KOPT-K1 (cell line): Measurements from ENCODE around the gene DSE.

ENCODE experiments used
- H3K27ac ChIP-seq: fragments of 200-600 bp; sonication (generic); 2 replicates; pipeline ENCODE4 v1.5.1; 2016; ENCODE audit warnings: antibody characterized with exemption, mild to moderate bottlenecking, low read depth, low read length; ENCODE audit not compliant: poor library complexity, severe bottlenecking
- H3K36me3 ChIP-seq: fragments of 200-600 bp; sonication (generic); 2 replicates; pipeline ENCODE4 v1.5.1; 2017; ENCODE audit warnings: antibody characterized with exemption, mild to moderate bottlenecking, low read length, moderate library complexity; ENCODE audit not compliant: insufficient read depth
- H3K9me3 ChIP-seq: fragments of 200-600 bp; sonication (generic); 2 replicates; pipeline ENCODE4 v1.5.1; 2017; ENCODE audit warnings: antibody characterized with exemption, low read length, mild to moderate bottlenecking; ENCODE audit not compliant: insufficient read depth, poor library complexity, severe bottlenecking

The DSE gene

GRCh38 chr6:116349216-116349615 is 21.5 kb upstream of the DSE start:
- no peak overlapping the region for H3K27ac ChIP-seq
- no peaks in the 10 kb centered on the region for H3K36me3 ChIP-seq
- no peaks in the 10 kb centered on the region for H3K9me3 ChIP-seq

- H3K27ac ChIP-seq, result no peak overlapping the region
- no peaks in the 10 kb centered on the region for H3K9me3 ChIP-seq
- H3K36me3 ChIP-seq, result no peaks in the 10 kb centered on the region
These were observed 19.6 kb upstream of the DSE start for GRCh38 chr6:116351101-116351500.

GRCh38 chr6:116352515-116353471 is 18.0 kb upstream of the DSE start:
- Histone ChIP-seq H3K36me3 (no peaks in the 10 kb centered on the region), H3K9me3 (no peaks in the 10 kb centered on the region), H3K27ac (no peak overlapping the region)

GRCh38 chr6:116354236-116354635 is 16.5 kb upstream of the DSE start:
- Histone ChIP-seq H3K9me3 (no peaks in the 10 kb centered on the region), H3K27ac (no peak overlapping the region), H3K36me3 (no peaks in the 10 kb centered on the region)

- Histone ChIP-seq H3K27ac (no peak overlapping the region), H3K9me3 (no peaks in the 10 kb centered on the region), H3K36me3 (no peaks in the 10 kb centered on the region)
These were observed 15.0 kb upstream of the DSE start for GRCh38 chr6:116355796-116356195.

- H3K36me3 ChIP-seq, result no peaks in the 10 kb centered on the region
- no peaks in the 10 kb centered on the region for H3K9me3 ChIP-seq
- no peak overlapping the region for H3K27ac ChIP-seq
These were observed 11.6 kb upstream of the DSE start for GRCh38 chr6:116359131-116359530.

- Histone ChIP-seq H3K36me3 (no peaks in the 10 kb centered on the region), H3K27ac (no peak overlapping the region), H3K9me3 (no peaks in the 10 kb centered on the region)
These were observed 10.9 kb upstream of the DSE start for GRCh38 chr6:116359835-116360234.

GRCh38 chr6:116362276-116362675 is 8.5 kb upstream of the DSE start:
- no peak overlapping the region for H3K27ac ChIP-seq
- H3K9me3 ChIP-seq, result no peaks in the 10 kb centered on the region
- no peaks in the 10 kb centered on the region for H3K36me3 ChIP-seq

GRCh38 chr6:116363759-116364158 is 7.0 kb upstream of the DSE start:
- Histone ChIP-seq H3K9me3 (no peaks in the 10 kb centered on the region), H3K36me3 (no peaks in the 10 kb centered on the region), H3K27ac (no peak overlapping the region)

GRCh38 chr6:116364321-116364720 is 6.4 kb upstream of the DSE start:
- H3K27ac ChIP-seq, result no peak overlapping the region

GRCh38 chr6:116365743-116366142 is 5.0 kb upstream of the DSE start:
- no peaks in the 10 kb centered on the region for H3K36me3 ChIP-seq
- no peaks in the 10 kb centered on the region for H3K9me3 ChIP-seq
- H3K27ac ChIP-seq, result no peak overlapping the region

More at GRCh38 chr6:116364321-116364720, 6.4 kb upstream of the DSE start:
- Histone ChIP-seq H3K36me3 (no peaks in the 10 kb centered on the region), H3K9me3 (no peaks in the 10 kb centered on the region)

GRCh38 chr6:116366740-116367275 is 3.9 kb upstream of the DSE start:
- Histone ChIP-seq H3K9me3 (no peaks in the 10 kb centered on the region), H3K36me3 (no peaks in the 10 kb centered on the region), H3K27ac (no peak overlapping the region)

- Histone ChIP-seq H3K9me3 (no peaks in the 10 kb centered on the region), H3K27ac (no peak overlapping the region), H3K36me3 (no peaks in the 10 kb centered on the region)
These were observed 1.2 kb upstream of the DSE start for GRCh38 chr6:116369540-116369939.

- Histone ChIP-seq H3K36me3 (no peaks in the 10 kb centered on the region), H3K9me3 (no peaks in the 10 kb centered on the region), H3K27ac (no peak overlapping the region)
These were observed 585 bp upstream of the DSE start for GRCh38 chr6:116369964-116370759.
